ENCODE measurements around the gene EPS15. TPM values are rescaled to one million over a fixed set of nuclear protein-coding genes. Genes with fewer than 3 reads are reported as not detected.

Gene EPS15
- total RNA-seq, 1 experiment from 2014 or later, result 54.4 TPM

DNA sequence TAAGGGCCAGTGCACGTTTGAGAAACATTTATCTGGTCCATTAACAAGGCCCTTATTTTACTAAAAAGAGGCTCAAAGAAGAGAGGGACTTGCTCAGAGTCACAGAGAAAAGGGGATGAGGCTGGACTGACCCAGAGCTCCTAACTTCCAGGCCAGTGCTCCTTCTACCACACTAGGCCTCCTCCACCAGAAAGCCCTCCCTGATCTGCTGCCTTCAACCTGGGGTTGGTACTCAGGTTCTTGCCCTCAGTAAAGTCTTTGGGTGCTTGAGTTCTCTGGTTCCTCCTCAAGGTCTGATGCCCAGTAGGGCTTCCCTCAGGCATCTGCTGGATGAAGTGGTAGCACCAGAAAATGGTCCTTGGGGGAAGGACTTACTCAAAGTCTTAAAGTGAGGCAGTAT lies 214.7 kb downstream of the EPS15 start:
- ChIA-PET CTCF (no interaction called here), POLR2A (no interaction called here)
- BruUV-seq (replicated peaks), result no TSS peak
- Histone ChIP-seq H3K27me3 (ENCODE audit: control insufficient read depth, insufficient read depth, low read length) (no peaks in the 10 kb centered on the region), H3K4me1 (ENCODE audit: control insufficient read depth, insufficient read depth, low read length) (no peaks in the 10 kb centered on the region), H3K27ac (ENCODE audit: low read length) (no peak overlapping the region; the same call in 1 of the 2 replicates), H3K9me3 (ENCODE audit: control insufficient read depth, insufficient read depth, low read depth, low read length) (no peaks in the 10 kb centered on the region), H3K36me3 (ENCODE audit: control insufficient read depth, insufficient read depth, low read length) (no peaks in the 10 kb centered on the region), H3K4me3 (ENCODE audit: low read depth in 2 of 2, low read length in 2 of 2) (no peak overlapping the region)
- in situ Hi-C loops (cut with HindIII; ENCODE audit: low pct_unique_long_range_greater_than_20kb, low sequenced_read_pairs) (no loop called here), intact Hi-C loops (cut with micrococcal nuclease; ENCODE audit: unreplicated experiment) (no loop called here)
- TF ChIP-seq, protein P1, sequence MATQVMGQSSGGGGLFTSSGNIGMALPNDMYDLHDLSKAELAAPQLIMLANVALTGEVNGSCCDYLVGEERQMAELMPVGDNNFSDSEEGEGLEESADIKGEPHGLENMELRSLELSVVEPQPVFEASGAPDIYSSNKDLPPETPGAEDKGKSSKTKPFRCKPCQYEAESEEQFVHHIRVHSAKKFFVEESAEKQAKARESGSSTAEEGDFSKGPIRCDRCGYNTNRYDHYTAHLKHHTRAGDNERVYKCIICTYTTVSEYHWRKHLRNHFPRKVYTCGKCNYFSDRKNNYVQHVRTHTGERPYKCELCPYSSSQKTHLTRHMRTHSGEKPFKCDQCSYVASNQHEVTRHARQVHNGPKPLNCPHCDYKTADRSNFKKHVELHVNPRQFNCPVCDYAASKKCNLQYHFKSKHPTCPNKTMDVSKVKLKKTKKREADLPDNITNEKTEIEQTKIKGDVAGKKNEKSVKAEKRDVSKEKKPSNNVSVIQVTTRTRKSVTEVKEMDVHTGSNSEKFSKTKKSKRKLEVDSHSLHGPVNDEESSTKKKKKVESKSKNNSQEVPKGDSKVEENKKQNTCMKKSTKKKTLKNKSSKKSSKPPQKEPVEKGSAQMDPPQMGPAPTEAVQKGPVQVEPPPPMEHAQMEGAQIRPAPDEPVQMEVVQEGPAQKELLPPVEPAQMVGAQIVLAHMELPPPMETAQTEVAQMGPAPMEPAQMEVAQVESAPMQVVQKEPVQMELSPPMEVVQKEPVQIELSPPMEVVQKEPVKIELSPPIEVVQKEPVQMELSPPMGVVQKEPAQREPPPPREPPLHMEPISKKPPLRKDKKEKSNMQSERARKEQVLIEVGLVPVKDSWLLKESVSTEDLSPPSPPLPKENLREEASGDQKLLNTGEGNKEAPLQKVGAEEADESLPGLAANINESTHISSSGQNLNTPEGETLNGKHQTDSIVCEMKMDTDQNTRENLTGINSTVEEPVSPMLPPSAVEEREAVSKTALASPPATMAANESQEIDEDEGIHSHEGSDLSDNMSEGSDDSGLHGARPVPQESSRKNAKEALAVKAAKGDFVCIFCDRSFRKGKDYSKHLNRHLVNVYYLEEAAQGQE (IDR thresholded peaks at IDR 0.05; ENCODE audit: insufficient read depth in 1 of 2, low read depth in 2 of 2, low read length in 1 of 2), result no peak
- TF ChIP-seq TCF7L2 (IDR thresholded peaks at IDR 0.05; ENCODE audit: low read depth, low read length), result no peak
- no peak for TF ChIP-seq POLR2AphosphoS5 (IDR thresholded peaks at IDR 0.05; ENCODE audit: low read depth, low read length)
- TF ChIP-seq, protein P2, sequence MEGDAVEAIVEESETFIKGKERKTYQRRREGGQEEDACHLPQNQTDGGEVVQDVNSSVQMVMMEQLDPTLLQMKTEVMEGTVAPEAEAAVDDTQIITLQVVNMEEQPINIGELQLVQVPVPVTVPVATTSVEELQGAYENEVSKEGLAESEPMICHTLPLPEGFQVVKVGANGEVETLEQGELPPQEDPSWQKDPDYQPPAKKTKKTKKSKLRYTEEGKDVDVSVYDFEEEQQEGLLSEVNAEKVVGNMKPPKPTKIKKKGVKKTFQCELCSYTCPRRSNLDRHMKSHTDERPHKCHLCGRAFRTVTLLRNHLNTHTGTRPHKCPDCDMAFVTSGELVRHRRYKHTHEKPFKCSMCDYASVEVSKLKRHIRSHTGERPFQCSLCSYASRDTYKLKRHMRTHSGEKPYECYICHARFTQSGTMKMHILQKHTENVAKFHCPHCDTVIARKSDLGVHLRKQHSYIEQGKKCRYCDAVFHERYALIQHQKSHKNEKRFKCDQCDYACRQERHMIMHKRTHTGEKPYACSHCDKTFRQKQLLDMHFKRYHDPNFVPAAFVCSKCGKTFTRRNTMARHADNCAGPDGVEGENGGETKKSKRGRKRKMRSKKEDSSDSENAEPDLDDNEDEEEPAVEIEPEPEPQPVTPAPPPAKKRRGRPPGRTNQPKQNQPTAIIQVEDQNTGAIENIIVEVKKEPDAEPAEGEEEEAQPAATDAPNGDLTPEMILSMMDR (IDR thresholded peaks at IDR 0.05), result no peak
- no peak for TF ChIP-seq SIN3A (IDR thresholded peaks at IDR 0.05; ENCODE audit: borderline replicate concordance, insufficient read depth, low read depth, low read length)
- no peak for ATAC-seq
- no peak for DNase-seq (ENCODE audit: low read depth, low spot score)

Other genes with a start within 250 kb of the EPS15 start
- 8.3 TPM for gene TTC39A, start 188.7 kb downstream of the EPS15 start, total RNA-seq (2021; ENCODE audit: unreplicated experiment)
- gene OSBPL9, start 97.8 kb upstream of the EPS15 start, total RNA-seq (2021; ENCODE audit: unreplicated experiment), result 85.5 TPM

Measured in Panc1 (cell line).